ENCODE measurements around the gene OR7G3. TPM values are rescaled to one million over a fixed set of nuclear protein-coding genes. Genes with fewer than 3 reads are reported as not detected.

Gene OR7G3
- total and polyA plus RNA-seq, 9 donors = not detected

- H3K9me3 ChIP-seq = no peaks in the 10 kb centered on the region
- H3K27ac ChIP-seq = no peak overlapping the region
- no peak overlapping the region for H3K4me3 ChIP-seq
- no peaks in the 10 kb centered on the region for H3K27me3 ChIP-seq
- no peaks in the 10 kb centered on the region for H3K4me1 ChIP-seq (ENCODE audit: insufficient read depth)
- H3K36me3 ChIP-seq = no peaks in the 10 kb centered on the region
- no peak for DNase-seq
- 57 to 62% (median 59%) methylated on average over 5 of the region's 5 CpGs for WGBS, 3 donors
- TF ChIP-seq CTCF (IDR thresholded peaks at IDR 0.05) (no peak), POLR2A (IDR thresholded peaks at IDR 0.05) (no peak), EP300 (IDR thresholded peaks at IDR 0.05) (no peak)
- intact Hi-C loops (cut with DNase I) = no loop called here
Observed at GRCh38 chr19:9132422-9132821, 5.7 kb upstream of the OR7G3 start.

- no peak for DNase-seq
- no peak overlapping the region for H3K27ac ChIP-seq
- H3K4me3 ChIP-seq = no peak overlapping the region
- 61 to 86% (median 64%) methylated on average over 1 of the region's 1 CpG for WGBS, 3 donors
- TF ChIP-seq EP300 (IDR thresholded peaks at IDR 0.05) (no peak), POLR2A (IDR thresholded peaks at IDR 0.05) (no peak), CTCF (IDR thresholded peaks at IDR 0.05) (no peak)
- no peaks in the 10 kb centered on the region for H3K9me3 ChIP-seq
- H3K4me1 ChIP-seq (ENCODE audit: insufficient read depth) = no peaks in the 10 kb centered on the region
- intact Hi-C loops (cut with DNase I) = no loop called here
- H3K36me3 ChIP-seq = no peaks in the 10 kb centered on the region
- no peaks in the 10 kb centered on the region for H3K27me3 ChIP-seq
Observed at GRCh38 chr19:9130965-9131364, 4.2 kb upstream of the OR7G3 start.

- intact Hi-C loops (cut with DNase I) = no loop called here
- no peak overlapping the region for H3K4me3 ChIP-seq
- no peak for TF ChIP-seq POLR2A (IDR thresholded peaks at IDR 0.05)
- no peak for TF ChIP-seq EP300 (IDR thresholded peaks at IDR 0.05)
- no peak for TF ChIP-seq CTCF (IDR thresholded peaks at IDR 0.05)
- H3K9me3 ChIP-seq = no peaks in the 10 kb centered on the region
- no peaks in the 10 kb centered on the region for H3K4me1 ChIP-seq (ENCODE audit: insufficient read depth)
- no peak overlapping the region for H3K27ac ChIP-seq
- no peaks in the 10 kb centered on the region for H3K27me3 ChIP-seq
- 77 to 82% (median 79%) methylated on average over 3 of the region's 3 CpGs for WGBS, 3 donors
- DNase-seq = no peak
- H3K36me3 ChIP-seq = no peaks in the 10 kb centered on the region
Observed at GRCh38 chr19:9128171-9128570, 1.4 kb upstream of the OR7G3 start.

GRCh38 chr19:9116547-9116946 lies 10.2 kb downstream of the OR7G3 start:
- Histone ChIP-seq H3K4me3 (no peak overlapping the region), H3K9me3 (no peaks in the 10 kb centered on the region), H3K4me1 (ENCODE audit: insufficient read depth) (no peaks in the 10 kb centered on the region), H3K27me3 (no peaks in the 10 kb centered on the region), H3K27ac (no peak overlapping the region), H3K36me3 (no peaks in the 10 kb centered on the region)
- intact Hi-C loops (cut with DNase I) = no loop called here
- no peak for TF ChIP-seq EP300 (IDR thresholded peaks at IDR 0.05)
- TF ChIP-seq POLR2A (IDR thresholded peaks at IDR 0.05) = no peak
- TF ChIP-seq CTCF (IDR thresholded peaks at IDR 0.05) = no peak
- DNase-seq = no peak
- 27 to 38% (median 29%) methylated on average over 5 of the region's 5 CpGs for WGBS, 3 donors
